ENCODE results near the gene SHANK1. TPM values are rescaled to one million over a fixed set of nuclear protein-coding genes. Genes with fewer than 3 reads are reported as not detected.

SHANK1 gene
- total and polyA plus RNA-seq, 2 of the 4 experiments (the other 2 are of a cell fraction), result 6.1 to 6.7 TPM

GRCh38 chr19:50708179-50708879 is 11.3 kb downstream of the SHANK1 start:
- no peak overlapping the region for H2AFZ ChIP-seq (replicated peaks; ENCODE audit: low read length, poor library complexity)
- no peaks in the 10 kb centered on the region for H3K79me1 ChIP-seq (ENCODE audit: low read depth in 1 of 2, low read length in 2 of 2)
- no peak overlapping the region for H3K4me3 ChIP-seq (ENCODE audit: insufficient read depth, low read depth, low read length)
- H3K18ac ChIP-seq (ENCODE audit: low read depth, low read length), result no peak overlapping the region
- in situ Hi-C loops (cut with MboI; ENCODE audit: low sequenced_read_pairs), result loop anchor here (5.0 to 10.0 kb wide), 2 partner anchors 69 to 344 kb away; partner anchors contain the start of gene NAPSA
- H2BK15ac ChIP-seq (ENCODE audit: low read depth, low read length), result no peak overlapping the region
- no peak overlapping the region for H2AK5ac ChIP-seq (ENCODE audit: low read depth, low read length)
- no peaks in the 10 kb centered on the region for H4K20me1 ChIP-seq (ENCODE audit: insufficient read depth, low read length)
- no TSS peak for BruUV-seq (replicated peaks)
- no peak overlapping the region for H4K5ac ChIP-seq (ENCODE audit: low read depth, low read length)
- peaks cover 4% of the 10 kb centered on the region for H3K36me3 ChIP-seq (ENCODE audit: control insufficient read depth, insufficient read depth, low read length)
- H3K27ac ChIP-seq (ENCODE audit: insufficient read depth, low read length), result no peak overlapping the region
- no peaks in the 10 kb centered on the region for H3K27me3 ChIP-seq (ENCODE audit: control insufficient read depth, insufficient read depth, low read length)
- DNase-seq (peak; percentile 30), ATAC-seq (ENCODE audit: low read depth) (no peak)
- H3K9me3 ChIP-seq (ENCODE audit: control insufficient read depth, insufficient read depth, low read length), result no peaks in the 10 kb centered on the region
- no peak overlapping the region for H4K91ac ChIP-seq (ENCODE audit: insufficient read depth, low read depth, low read length)
- ChIA-PET CTCF (no interaction called here), POLR2A (ENCODE audit: unreplicated experiment) (no interaction called here)
- no peak overlapping the region for H2BK5ac ChIP-seq (ENCODE audit: low read depth, low read length, poor library complexity, severe bottlenecking)
- H3K9me1 ChIP-seq (ENCODE audit: insufficient read depth, low read length), result no peaks in the 10 kb centered on the region
- intact Hi-C loops (cut with micrococcal nuclease), result no loop called here
- no peak overlapping the region for H2BK20ac ChIP-seq (ENCODE audit: low read depth, low read length)
- dilution Hi-C loops (cut with HindIII; ENCODE audit: low sequenced_read_pairs, unreplicated experiment), result no loop called here
- H3K14ac ChIP-seq (replicated peaks; ENCODE audit: low read depth, low read length), result no peak overlapping the region
- no CpG with 5 or more reads among the region's 12 CpGs for WGBS, 2 experiments (ENCODE audit: extremely low coverage in 2 of 2, insufficient read length in 1 of 2)
- H3K23ac ChIP-seq (ENCODE audit: low read depth, low read length), result no peak overlapping the region
- H3K4ac ChIP-seq (ENCODE audit: low read depth, low read length), result no peak overlapping the region
- H3K4me1 ChIP-seq (ENCODE audit: control insufficient read depth, insufficient read depth, low read length), result no peaks in the 10 kb centered on the region
- H2AK9ac ChIP-seq (replicated peaks; ENCODE audit: low read depth, low read length, poor library complexity), result no peak overlapping the region
- H4K8ac ChIP-seq (ENCODE audit: low read depth in 2 of 2, low read length in 2 of 2), result no peak overlapping the region
- no peak overlapping the region for H3K4me2 ChIP-seq (ENCODE audit: low read depth, low read length)
- H3K9ac ChIP-seq (ENCODE audit: low read depth, low read length), result no peak overlapping the region
- TF ChIP-seq FOS (IDR thresholded peaks at IDR 0.05; ENCODE audit: low read depth, low read length), result no peak
- TF ChIP-seq RCOR1 (IDR thresholded peaks at IDR 0.05; ENCODE audit: insufficient replicate concordance, low read length), result no peak
- no peak for TF ChIP-seq USF2 (IDR thresholded peaks at IDR 0.05; ENCODE audit: low read depth, low read length)
- no peak for TF ChIP-seq SMC3 (IDR thresholded peaks at IDR 0.05; ENCODE audit: low read depth, low read length)
- TF ChIP-seq BHLHE40 (IDR thresholded peaks at IDR 0.05; ENCODE audit: low read depth, low read length), result no peak
- TF ChIP-seq MAFK (IDR thresholded peaks at IDR 0.05; ENCODE audit: low read depth, low read length), result no peak
- H2BK120ac ChIP-seq (ENCODE audit: low read depth, low read length), result no peak overlapping the region
- no peak overlapping the region for H3K56ac ChIP-seq (ENCODE audit: extremely low read depth, insufficient read depth, low read length)
